22Rv1 (cell line): ENCODE results near the gene OGFOD2.

ENCODE experiments used
- CTCF ChIP-seq: fragments of 450-650 bp; IDR thresholded peaks from 2 replicates; pipeline ENCODE4 v1.5.1; 2017; ENCODE audit warnings: mild to moderate bottlenecking
- ZFX ChIP-seq: fragments of 450-650 bp; IDR thresholded peaks from 2 replicates; pipeline ENCODE4 v1.6.1; 2017; ENCODE audit warnings: antibody characterized with exemption, borderline replicate concordance

GRCh38 chr12:123004287-123004686 lies 29.2 kb downstream of the OGFOD2 start:
- TF ChIP-seq CTCF, result no peak
- no peak for TF ChIP-seq ZFX
